Caco-2 (cell line): ENCODE results near the gene PFKM. TPM values are rescaled to one million over a fixed set of nuclear protein-coding genes. Genes with fewer than 3 reads are reported as not detected.

ENCODE experiments used
- BruUV-seq: library from RNA; stranded (reverse); fragments of 400-500 nt; replicated peaks from 2 replicates; lab custom pipeline; 2021; lab: Mats Ljungman, UMichigan
- CTCF ChIA-PET: fragments of 300-600 bp; sonication (Branson Sonifier 250); formaldehyde crosslinking; loops from one replicate; lab custom pipeline; 2022; ENCODE audit warnings: antibody characterized with exemption; lab: Charles Lee
- POLR2A ChIA-PET: fragments of 300-600 bp; sonication (Branson Sonifier 250); formaldehyde crosslinking; loops from one replicate; lab custom pipeline; 2022; ENCODE audit warnings: antibody characterized with exemption; lab: Charles Lee
- DNase-seq, 2 experiments: peaks; one replicate each; pipeline versions ENCODE4 v3.0.0 to v3.0.0-alpha.2; 2020 to 2022
- H3K27me3 ChIP-seq: replicated peaks from 2 replicates; pipeline ENCODE4 v1.6.0; 2011; ENCODE audit warnings: low read length; ENCODE audit not compliant: control insufficient read depth, insufficient read depth
- H3K36me3 ChIP-seq: 2 replicates; pipeline ENCODE4 v1.5.1; 2011; ENCODE audit warnings: low read length; ENCODE audit not compliant: control insufficient read depth, insufficient read depth
- H3K4me1 ChIP-seq: fragments of 250-450 bp; sonication (Bioruptor Pico); 2 replicates; pipeline ENCODE4 v1.5.1; 2020; ENCODE audit warnings: mild to moderate bottlenecking
- H3K4me3 ChIP-seq: 2 replicates; pipeline ENCODE4 v1.5.1; 2011; ENCODE audit warnings: low read depth, mild to moderate bottlenecking, control low read depth, low read length
- H3K9me3 ChIP-seq: fragments of 250-450 bp; sonication (Bioruptor Pico); 2 replicates; pipeline ENCODE4 v1.5.1; 2020; ENCODE audit warnings: mild to moderate bottlenecking, moderate library complexity
- H3K27ac Mint-ChIP-seq: one replicate; pipeline ENCODE4 v1.8.0; 2022; ENCODE audit warnings: mixed read lengths; ENCODE audit not compliant: unreplicated experiment
- H3K27me3 Mint-ChIP-seq: one replicate; pipeline ENCODE4 v1.8.0; 2022; ENCODE audit warnings: mixed read lengths; ENCODE audit not compliant: insufficient read depth, unreplicated experiment
- H3K36me3 Mint-ChIP-seq: one replicate; pipeline ENCODE4 v1.8.0; 2022; ENCODE audit warnings: mild to moderate bottlenecking, mixed read lengths; ENCODE audit not compliant: insufficient read depth, unreplicated experiment
- H3K4me1 Mint-ChIP-seq: one replicate; pipeline ENCODE4 v1.8.0; 2022; ENCODE audit warnings: low read depth, mixed read lengths; ENCODE audit not compliant: unreplicated experiment
- H3K4me3 Mint-ChIP-seq: one replicate; pipeline ENCODE4 v1.8.0; 2022; ENCODE audit warnings: mild to moderate bottlenecking, moderate library complexity, mixed read lengths; ENCODE audit not compliant: unreplicated experiment
- H3K9me3 Mint-ChIP-seq: one replicate; pipeline ENCODE4 v1.8.0; 2022; ENCODE audit warnings: mixed read lengths; ENCODE audit not compliant: unreplicated experiment
- CTCF ChIP-seq, 2 experiments: fragments of 200-600 bp in 1 of 2; IDR thresholded peaks; 1 replicate in 1 of 2; 2 replicates in 1 of 2; pipeline versions ENCODE4 v1.5.1 to v1.8.0; 2011 to 2022; ENCODE audit warnings: antibody characterized with exemption in 1 of 2, control low read depth in 1 of 2, inconsistent platforms in 1 of 2, low read depth in 1 of 2, low read length in 1 of 2, mild to moderate bottlenecking in 1 of 2, moderate library complexity in 1 of 2; ENCODE audit not compliant: insufficient read depth in 1 of 2, severe bottlenecking in 1 of 2, unreplicated experiment in 1 of 2
- intact Hi-C: fragments of 100-400 bp; cut with micrococcal nuclease; formaldehyde crosslinking; loops from one replicate; pipeline ENCODE4 v1.10.0; 2022; ENCODE audit not compliant: unreplicated experiment
- total RNA-seq: library from RNA; stranded (reverse); gene quantifications from 2 replicates; pipeline ENCODE4 v1.2.3, GENCODE V29; 2022

Gene PFKM
- total RNA-seq, 1 experiment from 2014 or later: 96.8 TPM

DNA sequence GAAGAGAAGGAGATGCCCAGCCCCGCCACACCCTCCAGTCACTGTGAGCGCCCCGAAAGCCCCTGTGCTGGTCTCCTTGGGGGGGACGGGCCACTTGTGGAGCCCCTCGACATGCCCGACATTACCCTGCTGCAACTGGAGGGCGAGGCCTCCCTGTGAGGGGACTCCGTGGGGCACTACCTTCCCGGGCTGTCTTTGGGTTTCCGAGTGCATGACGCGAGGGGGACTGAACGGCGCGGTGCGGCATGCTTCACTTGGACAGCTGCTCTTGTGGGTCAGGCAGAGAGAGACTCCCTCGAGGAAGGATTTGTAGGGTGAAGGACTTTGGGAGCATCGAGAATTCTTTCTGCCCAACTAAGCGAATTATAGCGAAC lies 65.4 kb downstream of the PFKM start:
- Histone ChIP-seq H3K4me1 (peaks cover 6% of the 10 kb centered on the region), H3K36me3 (no peaks in the 10 kb centered on the region), H3K9me3 (no peaks in the 10 kb centered on the region), H3K27me3 (no peaks in the 10 kb centered on the region), H3K4me3 (no peak overlapping the region)
- no TSS peak for BruUV-seq
- H3K27me3 Mint-ChIP-seq: peaks cover 11% of the 10 kb centered on the region
- H3K9me3 Mint-ChIP-seq: no peaks in the 10 kb centered on the region
- DNase-seq: no peak
- peak overlapping the region; percentile 18 for H3K4me3 Mint-ChIP-seq
- POLR2A ChIA-PET: no interaction called here
- TF ChIP-seq CTCF (IDR thresholded peaks at IDR 0.05; ENCODE audit: insufficient read depth in 1 of 2, low read depth in 1 of 2, low read length in 1 of 2, severe bottlenecking in 1 of 2, unreplicated experiment in 1 of 2): no peak
- no peaks in the 10 kb centered on the region for H3K36me3 Mint-ChIP-seq
- intact Hi-C loops: no loop called here
- H3K4me1 Mint-ChIP-seq: peaks cover 15% of the 10 kb centered on the region
- CTCF ChIA-PET: interaction anchor here (0.6 kb wide), 1 partner anchor 86 kb away, joined by 5 read pairs; no protein-coding TSS in a partner anchor
- no peak overlapping the region for H3K27ac Mint-ChIP-seq

DNA sequence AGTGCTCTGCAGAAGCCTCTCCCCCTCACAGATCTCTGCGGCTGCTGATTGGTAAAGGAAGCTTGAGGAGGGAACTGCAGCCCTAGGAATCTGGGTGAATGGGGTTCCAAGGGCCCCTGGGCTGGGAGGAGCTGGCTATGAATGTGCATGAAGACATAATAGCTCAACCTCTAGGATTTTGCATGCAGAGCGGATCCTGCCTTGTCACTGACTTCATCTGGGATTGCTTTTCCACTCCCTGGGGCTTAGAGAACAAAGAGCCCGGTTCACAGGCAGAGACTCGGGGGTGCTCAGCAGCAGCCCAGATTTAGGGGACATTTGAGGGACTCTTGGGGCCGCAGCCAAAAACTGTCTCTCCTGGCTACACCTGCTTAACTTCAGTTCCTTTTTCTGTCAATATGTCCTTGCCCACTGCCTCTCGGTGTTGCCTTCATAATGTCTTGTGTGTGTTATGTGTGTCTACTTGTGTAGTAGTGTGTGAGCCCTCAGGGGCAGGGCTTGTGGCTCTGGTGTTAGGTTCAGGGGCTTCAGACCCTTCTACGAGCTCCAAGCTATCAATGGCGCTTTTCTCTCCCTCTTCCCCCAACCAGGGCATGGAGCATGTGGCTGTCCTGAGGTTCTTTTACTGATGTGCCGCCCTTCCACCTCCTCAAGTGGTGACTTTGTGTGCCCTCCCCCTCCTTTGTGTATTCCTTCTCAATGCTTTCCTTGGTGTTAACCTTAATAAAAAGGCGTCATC lies 66.2 kb downstream of the PFKM start:
- no peak for TF ChIP-seq CTCF (IDR thresholded peaks at IDR 0.05; ENCODE audit: insufficient read depth in 1 of 2, low read depth in 1 of 2, low read length in 1 of 2, severe bottlenecking in 1 of 2, unreplicated experiment in 1 of 2)
- Histone ChIP-seq H3K36me3 (no peaks in the 10 kb centered on the region), H3K4me3 (no peak overlapping the region), H3K9me3 (no peaks in the 10 kb centered on the region), H3K4me1 (peaks cover 10% of the 10 kb centered on the region), H3K27me3 (no peaks in the 10 kb centered on the region)
- H3K4me1 Mint-ChIP-seq: peaks cover 22% of the 10 kb centered on the region
- no peaks in the 10 kb centered on the region for H3K9me3 Mint-ChIP-seq
- BruUV-seq: no TSS peak
- peaks cover 10% of the 10 kb centered on the region for H3K27me3 Mint-ChIP-seq
- H3K36me3 Mint-ChIP-seq: no peaks in the 10 kb centered on the region
- intact Hi-C loops: no loop called here
- H3K27ac Mint-ChIP-seq: no peak overlapping the region
- ChIA-PET CTCF (no interaction called here), POLR2A (interaction anchor here (0.6 kb wide), 1 partner anchor 220 kb away, joined by 3 read pairs; no protein-coding TSS in a partner anchor)
- H3K4me3 Mint-ChIP-seq: peak overlapping the region; percentile 18
- DNase-seq: no peak

- POLR2A ChIA-PET: no interaction called here
- intact Hi-C loops: no loop called here
- no peak overlapping the region for H3K27ac Mint-ChIP-seq
- no peaks in the 10 kb centered on the region for H3K9me3 ChIP-seq
- no peaks in the 10 kb centered on the region for H3K36me3 Mint-ChIP-seq
- CTCF ChIA-PET: no interaction called here
- no peaks in the 10 kb centered on the region for H3K36me3 ChIP-seq
- H3K9me3 Mint-ChIP-seq: no peaks in the 10 kb centered on the region
- H3K27me3 Mint-ChIP-seq: no peaks in the 10 kb centered on the region
- H3K4me3 ChIP-seq: no peak overlapping the region
- peaks cover 9% of the 10 kb centered on the region; the same call in 1 of the 2 replicates for H3K4me1 ChIP-seq
- no peak for DNase-seq
- no peaks in the 10 kb centered on the region for H3K27me3 ChIP-seq
- peaks cover 20% of the 10 kb centered on the region for H3K4me1 Mint-ChIP-seq
- BruUV-seq: no TSS peak
- H3K4me3 Mint-ChIP-seq: no peak overlapping the region
- no peak for TF ChIP-seq CTCF (IDR thresholded peaks at IDR 0.05; ENCODE audit: insufficient read depth in 1 of 2, low read depth in 1 of 2, low read length in 1 of 2, severe bottlenecking in 1 of 2, unreplicated experiment in 1 of 2)
Measured at GRCh38 chr12:48187916-48188695, 68.9 kb downstream of the PFKM start.
